ENCODE results near the gene AFMID.
A peak's percentile ranks its signal among the peaks of the same experiment; 100 is the strongest.
"Not testable (repeated sequence)": the region's sequence is repeated elsewhere in the genome, so short reads cannot be mapped to it uniquely, and the experiment has no call there.

Gene AFMID

GRCh38 chr17:78223765-78224164 lies 36.6 kb downstream of the AFMID start:
- DNase-seq (ENCODE audit: low read depth in 2 of 2) = no peak

GRCh38 chr17:78224231-78225087 lies 37.3 kb downstream of the AFMID start:
- DNase-seq (ENCODE audit: low read depth in 2 of 2) = no peak

GRCh38 chr17:78225088-78225865 lies 38.1 kb downstream of the AFMID start:
- no peak for DNase-seq (ENCODE audit: low read depth in 2 of 2)

- DNase-seq (ENCODE audit: low read depth in 2 of 2) = no peak
Measured at GRCh38 chr17:78226055-78226758, 39.0 kb downstream of the AFMID start.

GRCh38 chr17:78226759-78227454 lies 39.7 kb downstream of the AFMID start:
- no peak for DNase-seq (ENCODE audit: low read depth in 2 of 2)

- DNase-seq (ENCODE audit: low read depth in 2 of 2) = no peak
Measured at GRCh38 chr17:78227455-78227916, 40.3 kb downstream of the AFMID start.

GRCh38 chr17:78228176-78228575 lies 41.0 kb downstream of the AFMID start:
- no peak for DNase-seq (ENCODE audit: low read depth in 2 of 2)

GRCh38 chr17:78230252-78230962 lies 43.2 kb downstream of the AFMID start:
- DNase-seq (ENCODE audit: low read depth in 2 of 2) = no peak

GRCh38 chr17:78230996-78231935 lies 44.1 kb downstream of the AFMID start, which contains the start of gene TMEM235:
Gene TMEM235, plus strand, starts transcription at chr17:78231631. Its CDS starts 393 bp downstream, at chr17:78232024.
- no peak for DNase-seq (ENCODE audit: low read depth in 2 of 2)

- peak in 1 of 2 experiments; percentile 21 for DNase-seq (ENCODE audit: low read depth in 2 of 2)
Measured at GRCh38 chr17:78231991-78232858, 45.1 kb downstream of the AFMID start.

GRCh38 chr17:78232859-78233173 lies 45.7 kb downstream of the AFMID start:
- no peak for DNase-seq (ENCODE audit: low read depth in 2 of 2)

- DNase-seq (ENCODE audit: low read depth in 2 of 2) = no peak
Measured at GRCh38 chr17:78233678-78234077, 46.5 kb downstream of the AFMID start.

GRCh38 chr17:78234261-78234865 lies 47.2 kb downstream of the AFMID start:
- DNase-seq (ENCODE audit: low read depth in 2 of 2) = no peak

GRCh38 chr17:78235022-78235421 lies 47.9 kb downstream of the AFMID start:
- DNase-seq (ENCODE audit: low read depth in 2 of 2) = not testable (repeated sequence)

GRCh38 chr17:78235885-78236284 lies 48.7 kb downstream of the AFMID start:
- no peak for DNase-seq (ENCODE audit: low read depth in 2 of 2)

- no peak for DNase-seq (ENCODE audit: low read depth in 2 of 2)
Measured at GRCh38 chr17:78236362-78237127, 49.4 kb downstream of the AFMID start.

GRCh38 chr17:78237401-78238012 lies 50.3 kb downstream of the AFMID start:
- DNase-seq (ENCODE audit: low read depth in 2 of 2) = no peak
